ENCODE measurements around the gene ANKRD55.
"Not testable (repeated sequence)": the region's sequence is repeated elsewhere in the genome, so short reads cannot be mapped to it uniquely, and the experiment has no call there.

DNA sequence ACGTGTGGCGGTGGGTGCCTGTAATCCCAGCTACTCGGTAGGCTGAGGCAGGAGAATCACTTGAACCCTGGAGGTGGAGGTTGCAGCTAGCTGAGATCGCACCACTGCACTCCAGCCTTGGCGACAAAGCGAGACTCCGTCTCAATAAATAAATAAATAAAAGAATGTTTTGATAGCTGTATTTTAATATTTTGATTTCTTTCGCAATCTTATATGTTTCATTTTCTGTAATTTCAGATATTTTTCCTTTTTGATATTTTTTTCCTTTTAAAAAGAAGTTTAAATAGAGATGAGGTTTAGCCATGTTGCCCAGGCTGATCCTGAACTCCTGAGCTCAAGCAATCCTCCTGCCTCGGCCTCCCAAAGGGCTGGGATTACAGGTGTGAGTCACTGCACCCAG lies 82.4 kb downstream of the ANKRD55 start:
- TF ChIP-seq, protein P1, sequence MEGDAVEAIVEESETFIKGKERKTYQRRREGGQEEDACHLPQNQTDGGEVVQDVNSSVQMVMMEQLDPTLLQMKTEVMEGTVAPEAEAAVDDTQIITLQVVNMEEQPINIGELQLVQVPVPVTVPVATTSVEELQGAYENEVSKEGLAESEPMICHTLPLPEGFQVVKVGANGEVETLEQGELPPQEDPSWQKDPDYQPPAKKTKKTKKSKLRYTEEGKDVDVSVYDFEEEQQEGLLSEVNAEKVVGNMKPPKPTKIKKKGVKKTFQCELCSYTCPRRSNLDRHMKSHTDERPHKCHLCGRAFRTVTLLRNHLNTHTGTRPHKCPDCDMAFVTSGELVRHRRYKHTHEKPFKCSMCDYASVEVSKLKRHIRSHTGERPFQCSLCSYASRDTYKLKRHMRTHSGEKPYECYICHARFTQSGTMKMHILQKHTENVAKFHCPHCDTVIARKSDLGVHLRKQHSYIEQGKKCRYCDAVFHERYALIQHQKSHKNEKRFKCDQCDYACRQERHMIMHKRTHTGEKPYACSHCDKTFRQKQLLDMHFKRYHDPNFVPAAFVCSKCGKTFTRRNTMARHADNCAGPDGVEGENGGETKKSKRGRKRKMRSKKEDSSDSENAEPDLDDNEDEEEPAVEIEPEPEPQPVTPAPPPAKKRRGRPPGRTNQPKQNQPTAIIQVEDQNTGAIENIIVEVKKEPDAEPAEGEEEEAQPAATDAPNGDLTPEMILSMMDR (IDR thresholded peaks at IDR 0.05 in 8 of 11, conservative IDR thresholded peaks at IDR 0.05 in 3 of 11): not testable (repeated sequence)
- not testable (repeated sequence) for TF ChIP-seq POLR2AphosphoS5, POLR2A (IDR thresholded peaks at IDR 0.05)
